ENCODE measurements around the gene RNF207. TPM values are rescaled to one million over a fixed set of nuclear protein-coding genes. Genes with fewer than 3 reads are reported as not detected.

The RNF207 gene
- total RNA-seq, 4 donors from 2014 or later = 3.6 to 8.4 (median 5.9) TPM

DNA sequence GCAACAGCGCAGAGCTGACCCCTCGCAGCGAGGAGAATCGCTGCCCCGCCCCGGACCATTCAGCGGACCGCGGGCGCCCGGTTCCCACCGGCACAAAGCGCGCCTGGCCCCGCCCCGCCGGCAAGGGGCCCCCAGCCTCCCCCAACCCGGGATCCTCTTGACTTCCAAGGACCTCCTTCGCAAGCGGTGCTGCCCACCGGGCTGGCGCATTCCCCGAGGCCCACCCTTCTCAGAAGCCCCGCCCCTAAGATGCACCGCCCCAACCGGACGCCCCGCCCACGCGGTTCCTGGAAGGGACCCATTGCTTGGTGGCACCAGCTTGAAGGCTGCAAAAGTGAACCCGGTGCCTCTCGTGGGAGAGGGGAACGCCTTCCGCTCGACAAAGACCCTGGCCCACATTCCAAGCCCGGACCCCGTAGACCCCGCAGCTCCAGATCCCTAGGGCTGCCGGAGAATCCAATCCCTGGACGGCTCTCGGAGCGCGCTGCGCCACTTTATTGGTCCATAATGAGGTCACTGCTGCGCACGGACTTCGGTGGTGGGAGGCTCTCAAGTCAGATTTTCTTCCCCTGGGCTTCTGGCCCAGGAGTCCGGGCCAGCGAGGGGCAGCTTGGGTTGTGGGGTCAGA, 40.1 kb downstream of the RNF207 start:
- TF ChIP-seq, protein P1, sequence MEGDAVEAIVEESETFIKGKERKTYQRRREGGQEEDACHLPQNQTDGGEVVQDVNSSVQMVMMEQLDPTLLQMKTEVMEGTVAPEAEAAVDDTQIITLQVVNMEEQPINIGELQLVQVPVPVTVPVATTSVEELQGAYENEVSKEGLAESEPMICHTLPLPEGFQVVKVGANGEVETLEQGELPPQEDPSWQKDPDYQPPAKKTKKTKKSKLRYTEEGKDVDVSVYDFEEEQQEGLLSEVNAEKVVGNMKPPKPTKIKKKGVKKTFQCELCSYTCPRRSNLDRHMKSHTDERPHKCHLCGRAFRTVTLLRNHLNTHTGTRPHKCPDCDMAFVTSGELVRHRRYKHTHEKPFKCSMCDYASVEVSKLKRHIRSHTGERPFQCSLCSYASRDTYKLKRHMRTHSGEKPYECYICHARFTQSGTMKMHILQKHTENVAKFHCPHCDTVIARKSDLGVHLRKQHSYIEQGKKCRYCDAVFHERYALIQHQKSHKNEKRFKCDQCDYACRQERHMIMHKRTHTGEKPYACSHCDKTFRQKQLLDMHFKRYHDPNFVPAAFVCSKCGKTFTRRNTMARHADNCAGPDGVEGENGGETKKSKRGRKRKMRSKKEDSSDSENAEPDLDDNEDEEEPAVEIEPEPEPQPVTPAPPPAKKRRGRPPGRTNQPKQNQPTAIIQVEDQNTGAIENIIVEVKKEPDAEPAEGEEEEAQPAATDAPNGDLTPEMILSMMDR (IDR thresholded peaks at IDR 0.05; ENCODE audit: low read depth) = no peak

DNA sequence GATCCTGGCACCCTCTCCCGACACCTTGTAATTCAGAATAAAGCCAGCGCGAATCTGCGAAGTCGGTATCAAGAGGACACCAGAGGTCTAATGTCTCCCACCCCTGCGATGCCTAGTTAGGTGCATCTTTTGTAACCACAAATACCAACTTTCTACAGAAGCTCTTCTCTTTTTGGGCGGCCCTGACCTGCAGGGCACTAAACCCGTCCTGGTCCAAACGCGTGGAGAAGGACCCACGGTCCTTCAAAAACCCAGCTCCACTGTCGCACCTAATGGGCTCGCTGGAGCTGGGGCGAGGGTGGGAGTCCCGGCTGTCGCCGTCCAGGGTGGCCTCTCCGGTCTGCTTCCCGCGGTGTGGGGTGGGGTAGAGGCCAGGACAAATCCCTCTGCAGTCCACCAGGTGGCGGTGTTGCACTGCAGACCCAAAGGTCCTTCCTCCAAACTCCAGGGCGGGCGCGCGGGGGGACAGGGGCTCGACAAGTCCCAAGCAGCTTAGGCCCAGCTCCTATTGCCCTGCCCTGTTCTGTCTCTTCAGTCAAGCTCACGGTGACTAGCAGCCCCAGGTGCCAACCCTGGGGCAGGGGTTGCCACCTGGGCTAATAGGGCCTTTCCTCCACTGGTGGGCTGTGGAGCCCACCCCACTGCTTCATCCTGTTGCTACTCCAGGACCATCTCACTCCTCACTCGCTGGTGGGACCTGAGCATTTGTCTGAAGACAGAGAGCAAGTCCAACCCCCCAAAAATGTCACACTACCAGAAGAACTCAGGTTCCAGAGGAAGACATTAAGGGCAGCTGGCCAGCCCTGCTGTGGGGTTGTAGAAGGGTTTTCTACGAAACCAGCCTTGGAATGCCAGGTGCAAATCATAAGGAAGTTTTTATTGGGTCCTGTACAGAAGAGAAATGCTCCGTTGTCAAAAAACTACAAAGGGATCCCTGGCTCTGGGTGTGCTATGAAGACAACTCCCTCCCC, 40.9 kb downstream of the RNF207 start:
- TF ChIP-seq, protein P1 (IDR thresholded peaks at IDR 0.05; ENCODE audit: low read depth) = no peak

DNA sequence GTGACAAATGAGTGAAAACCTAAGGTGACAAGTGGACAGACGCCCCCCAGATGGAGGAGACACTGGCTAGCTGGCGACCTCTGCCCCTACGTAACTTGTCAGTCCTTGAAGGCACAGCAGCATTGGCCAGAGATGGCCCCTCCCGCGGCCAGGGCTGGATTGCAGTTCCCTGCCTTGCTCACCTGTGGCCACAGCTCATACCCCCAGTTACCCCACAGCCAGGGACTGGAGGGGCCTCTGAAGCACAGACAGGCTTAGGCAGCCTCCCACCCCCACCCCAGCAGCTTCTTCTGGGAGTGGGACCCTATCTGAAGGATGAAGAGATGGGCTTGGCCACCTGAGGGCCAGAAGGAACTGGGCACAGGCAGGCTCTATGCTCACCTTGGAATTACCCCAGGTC, 41.7 kb downstream of the RNF207 start:
- TF ChIP-seq, protein P1 (IDR thresholded peaks at IDR 0.05; ENCODE audit: low read depth) = no peak

DNA sequence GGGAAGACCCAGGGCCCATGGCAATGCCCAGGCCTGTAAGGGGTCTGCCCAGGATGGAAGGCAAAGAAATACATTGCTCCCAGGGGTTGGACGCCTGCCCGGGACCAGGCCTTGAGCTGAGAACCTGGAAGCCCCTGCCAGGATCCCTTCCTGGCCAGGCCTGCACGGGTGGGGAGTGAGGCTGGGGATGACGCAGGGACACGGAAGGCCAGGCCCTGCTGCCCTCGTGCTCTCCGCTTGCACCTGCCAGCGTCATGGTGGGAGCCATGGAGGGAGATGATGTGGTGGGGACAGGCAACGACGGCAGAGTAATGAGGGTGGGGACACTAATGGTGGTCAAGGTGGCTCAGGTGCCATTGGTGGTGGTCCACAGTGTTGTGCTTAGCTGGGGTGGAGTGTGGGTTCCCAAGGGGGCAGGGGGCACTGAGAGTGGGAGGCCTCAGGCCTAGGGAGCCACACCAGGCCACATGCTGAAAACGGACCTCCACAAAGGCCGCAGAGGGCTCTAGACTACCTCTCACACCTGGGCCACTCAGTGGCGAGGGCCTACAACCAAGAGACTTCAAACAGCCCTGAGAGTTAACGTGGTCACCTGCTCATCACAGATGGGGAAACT, 42.4 kb downstream of the RNF207 start:
- TF ChIP-seq, protein P1 (IDR thresholded peaks at IDR 0.05; ENCODE audit: low read depth) = no peak

DNA sequence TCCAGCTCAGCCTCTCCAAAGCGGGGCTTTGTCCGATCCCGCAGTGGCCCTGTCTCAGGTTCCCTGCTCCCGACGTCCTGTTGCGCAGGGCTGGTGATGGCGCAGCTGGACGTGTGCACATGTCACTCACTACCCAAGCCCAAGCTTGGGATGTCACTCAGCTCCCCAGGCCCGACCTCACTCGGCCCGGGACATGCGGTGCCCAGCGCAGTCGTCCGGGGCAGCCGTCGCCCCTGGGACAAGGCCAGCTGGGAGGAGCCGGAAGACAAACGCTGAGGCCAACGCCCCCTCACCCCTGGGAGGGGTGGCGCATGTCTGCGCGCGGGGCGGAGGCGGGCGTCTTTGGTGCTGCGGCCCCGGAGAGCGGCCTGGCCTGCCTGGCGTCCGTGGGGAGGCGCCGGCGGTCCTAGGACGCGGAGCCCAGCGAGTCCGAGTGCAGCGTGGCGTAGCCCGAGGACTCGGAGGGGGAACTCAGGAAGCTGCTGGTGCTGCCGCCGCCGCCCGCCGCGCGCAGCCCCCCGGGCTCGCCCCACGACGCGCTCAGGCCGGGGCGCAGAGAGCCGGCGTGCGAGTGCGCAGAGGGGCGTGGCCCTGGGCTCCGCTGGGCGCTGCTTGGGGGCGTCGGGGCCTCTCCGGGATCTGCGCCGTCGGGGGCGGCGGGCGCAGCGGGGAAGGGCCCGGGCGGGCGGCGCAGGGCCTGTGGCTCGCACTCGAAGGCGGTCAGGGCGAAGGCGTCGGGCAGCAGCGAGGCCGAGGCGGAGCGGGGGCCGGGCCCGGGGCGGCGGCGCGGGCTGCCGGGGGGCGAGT, 43.2 kb downstream of the RNF207 start:
- TF ChIP-seq, protein P1 (IDR thresholded peaks at IDR 0.05; ENCODE audit: low read depth) = no peak

DNA sequence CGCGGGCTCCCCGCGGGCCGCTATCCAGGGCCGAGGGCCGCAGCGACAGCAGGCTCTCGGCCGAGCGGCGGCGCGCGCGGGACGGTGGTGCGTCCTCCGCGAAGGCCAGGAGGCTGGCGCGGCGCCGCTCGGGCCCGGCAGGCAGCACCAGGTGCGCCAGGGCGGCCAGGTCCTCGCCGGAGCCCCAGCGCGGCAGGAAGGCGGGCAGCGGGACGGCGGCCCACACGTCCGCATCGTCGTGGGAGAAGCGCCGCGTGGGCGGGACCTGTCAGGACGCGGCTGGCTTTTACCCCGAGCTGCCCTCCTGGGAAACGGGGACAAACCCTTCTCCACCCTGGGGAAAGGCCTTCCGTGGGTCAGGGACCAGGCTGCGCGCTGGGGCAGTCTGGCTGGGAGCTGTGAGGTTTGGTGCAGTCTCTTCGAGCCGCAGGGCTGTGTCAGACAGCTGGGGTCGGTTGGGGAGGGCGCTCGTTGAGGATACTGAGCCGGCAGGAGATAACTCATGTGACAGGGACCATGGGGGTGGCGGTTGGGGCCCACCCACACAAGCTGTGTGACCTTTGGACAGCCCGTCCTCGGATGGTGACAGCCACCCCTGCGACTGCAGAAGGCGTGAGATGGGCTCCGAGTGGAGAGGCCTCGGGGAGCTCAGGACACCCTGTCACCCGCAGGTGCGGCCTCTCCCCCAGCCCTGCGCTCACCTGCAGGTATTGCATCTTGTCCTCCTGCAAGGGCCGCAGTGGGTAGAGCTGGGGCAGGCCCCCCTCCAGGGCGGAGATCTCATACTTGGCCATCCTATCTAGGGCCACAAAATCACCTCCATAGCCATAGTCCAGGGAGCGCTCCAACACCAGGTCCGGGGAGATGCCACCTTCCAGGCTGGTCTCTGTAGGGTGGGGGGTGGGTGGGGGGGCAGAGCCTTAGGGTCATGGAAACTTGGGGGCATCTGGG, 44.1 kb downstream of the RNF207 start:
- TF ChIP-seq, protein P1 (IDR thresholded peaks at IDR 0.05; ENCODE audit: low read depth) = no peak
